HG02759 (cell line): Measurements from ENCODE around the gene SLC3A2.
"Not testable (repeated sequence)": the region's sequence is repeated elsewhere in the genome, so short reads cannot be mapped to it uniquely, and the experiment has no call there.

Source experiments
- ATAC-seq: cut with Tn5 transposase; IDR thresholded peaks from one replicate; pipeline ENCODE4 v1.9.1; 2021; ENCODE audit warnings: mild to moderate bottlenecking, moderate library complexity; ENCODE audit not compliant: unreplicated experiment

Gene SLC3A2

DNA sequence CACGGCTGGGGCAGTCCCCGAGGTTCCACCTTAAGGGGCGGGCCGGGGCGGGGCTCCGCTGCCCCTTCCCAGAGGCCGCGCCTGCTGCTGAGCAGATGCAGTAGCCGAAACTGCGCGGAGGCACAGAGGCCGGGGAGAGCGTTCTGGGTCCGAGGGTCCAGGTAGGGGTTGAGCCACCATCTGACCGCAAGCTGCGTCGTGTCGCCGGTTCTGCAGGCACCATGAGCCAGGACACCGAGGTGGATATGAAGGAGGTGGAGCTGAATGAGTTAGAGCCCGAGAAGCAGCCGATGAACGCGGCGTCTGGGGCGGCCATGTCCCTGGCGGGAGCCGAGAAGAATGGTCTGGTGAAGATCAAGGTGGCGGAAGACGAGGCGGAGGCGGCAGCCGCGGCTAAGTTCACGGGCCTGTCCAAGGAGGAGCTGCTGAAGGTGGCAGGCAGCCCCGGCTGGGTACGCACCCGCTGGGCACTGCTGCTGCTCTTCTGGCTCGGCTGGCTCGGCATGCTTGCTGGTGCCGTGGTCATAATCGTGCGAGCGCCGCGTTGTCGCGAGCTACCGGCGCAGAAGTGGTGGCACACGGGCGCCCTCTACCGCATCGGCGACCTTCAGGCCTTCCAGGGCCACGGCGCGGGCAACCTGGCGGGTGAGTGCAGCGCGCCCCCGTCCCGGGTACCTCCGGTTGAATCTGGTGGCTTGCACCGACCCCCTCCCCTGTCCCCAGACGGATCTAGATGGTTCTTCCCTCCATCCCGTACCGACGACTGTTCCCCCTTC, at the start of gene SLC3A2:
Gene SLC3A2, plus strand, starts transcription at position 94 of the 776 bp plus-strand sequence. Its CDS starts 128 bp downstream, at position 222.
- ATAC-seq = peak; percentile 78

DNA sequence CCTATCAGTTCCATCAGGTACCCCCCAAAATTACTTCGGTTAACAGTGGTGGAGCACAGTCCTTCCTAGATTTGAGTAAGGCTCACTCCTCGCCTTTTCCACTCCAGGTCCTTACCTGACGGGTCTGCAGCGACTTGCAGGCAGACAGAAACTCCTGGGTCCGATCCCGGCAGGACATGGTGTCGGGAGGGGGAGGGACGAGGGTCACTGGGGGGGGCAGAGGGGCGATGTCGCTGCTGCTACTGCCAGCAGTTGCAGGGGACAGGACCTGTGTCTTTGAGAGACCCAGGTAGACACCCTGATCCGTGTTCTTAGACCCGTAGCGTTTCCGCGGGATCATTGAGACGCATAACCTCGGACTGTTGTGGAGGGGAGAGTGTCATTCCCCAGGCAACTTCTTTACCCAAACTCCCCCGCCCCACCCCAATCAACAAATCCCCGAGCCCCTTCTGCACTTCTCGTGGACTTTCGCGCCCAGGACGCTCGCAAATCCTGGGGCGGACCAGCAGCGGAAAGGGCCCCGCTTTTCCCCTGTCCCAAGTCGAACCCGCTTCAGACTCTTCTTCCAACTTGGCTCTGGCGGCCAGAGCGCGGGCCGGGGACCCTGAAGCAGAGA, 49.7 kb upstream of the SLC3A2 start:
- peak; percentile 15 for ATAC-seq

DNA sequence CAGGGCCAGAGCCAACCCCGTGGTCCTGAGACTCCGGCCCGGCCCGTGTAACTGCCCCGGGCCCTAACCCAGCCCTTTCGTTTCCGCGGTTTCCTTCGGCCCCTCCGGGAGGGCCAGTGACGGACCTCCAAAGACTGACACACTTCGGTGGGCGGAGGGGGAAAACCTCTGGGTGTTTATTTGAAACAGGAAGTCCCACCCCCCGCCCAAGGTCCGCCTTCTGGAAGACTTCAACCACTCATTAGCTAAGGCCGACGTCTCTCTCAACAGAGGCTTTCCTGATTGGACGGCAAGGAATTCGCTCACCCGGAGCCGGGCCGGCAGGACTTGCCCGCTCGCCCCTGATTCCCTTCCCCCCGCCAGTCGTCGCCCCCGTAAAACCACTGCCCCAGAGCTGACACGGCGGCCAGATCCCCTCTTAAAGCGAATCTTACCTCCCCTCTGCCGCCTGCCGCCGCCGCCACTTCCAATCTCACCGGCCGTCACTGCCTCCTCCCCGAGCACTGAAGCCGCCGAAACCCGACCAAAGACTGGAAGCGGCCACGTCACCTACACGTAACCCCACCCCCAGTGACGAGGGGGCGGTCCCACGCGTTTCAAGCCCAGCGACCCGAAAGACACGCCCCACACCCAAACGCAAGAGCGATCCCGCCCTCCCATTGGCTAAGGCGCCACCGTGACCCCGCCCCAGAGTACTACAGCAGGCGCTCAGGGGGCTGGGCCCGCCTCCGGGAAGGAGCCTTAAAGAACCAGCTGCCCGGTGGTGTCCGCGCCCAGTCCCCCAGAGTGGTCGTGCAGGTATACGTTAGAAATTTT, 49.0 kb upstream of the SLC3A2 start, which contains the start of gene STX5:
Gene STX5, minus strand, starts transcription at position 532 of the 816 bp plus-strand sequence. CDS start 808 bp downstream, outside the sequence.
- peak; percentile 87 for ATAC-seq

DNA sequence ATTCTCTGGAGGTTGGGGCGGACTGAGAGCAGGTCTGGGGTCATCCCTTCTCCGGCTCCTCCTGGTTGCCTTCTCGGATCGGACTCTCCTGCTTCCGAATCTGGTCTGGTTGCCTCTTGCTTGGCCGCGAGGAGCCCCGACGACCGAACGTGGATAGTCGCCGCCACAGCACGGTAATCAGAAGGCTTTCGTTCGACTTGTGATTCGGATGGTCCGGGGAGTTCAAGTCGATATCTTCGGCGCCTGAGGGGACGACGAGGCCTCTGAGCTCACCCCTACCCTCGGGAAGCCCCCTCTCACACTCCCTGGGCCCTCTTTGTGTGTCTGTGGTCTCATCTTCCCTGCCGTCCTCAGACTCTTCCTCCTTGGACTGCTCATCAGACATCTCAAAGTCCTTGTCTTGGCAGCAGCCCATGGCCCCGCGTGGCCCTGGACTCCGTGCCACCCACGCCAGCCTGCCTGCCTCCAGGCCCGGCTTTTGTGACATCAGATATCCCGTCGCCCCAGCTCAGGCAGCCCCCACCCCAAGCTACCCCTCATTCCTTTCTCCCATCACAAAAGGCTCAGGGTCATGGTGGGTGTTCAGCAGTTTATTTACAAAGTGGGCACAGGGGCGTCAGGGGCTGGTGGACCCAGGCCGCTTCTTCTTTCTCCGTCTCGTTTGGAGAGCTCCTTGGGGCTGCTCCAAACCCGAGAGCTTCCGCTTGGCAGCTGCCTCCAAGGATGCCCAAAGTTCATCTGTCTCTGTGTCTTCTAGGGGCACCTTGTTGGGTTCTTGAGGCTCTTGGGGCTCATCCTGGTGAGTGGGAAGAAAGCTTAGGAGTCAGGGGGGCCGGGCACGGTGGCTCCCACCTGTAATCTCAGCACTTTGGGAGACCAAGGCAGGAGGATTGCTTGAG, 48.1 kb upstream of the SLC3A2 start, which contains the start of gene TEX54:
Gene TEX54, minus strand, starts transcription at position 506 of the 899 bp plus-strand sequence.
- peak; percentile 5 for ATAC-seq

DNA sequence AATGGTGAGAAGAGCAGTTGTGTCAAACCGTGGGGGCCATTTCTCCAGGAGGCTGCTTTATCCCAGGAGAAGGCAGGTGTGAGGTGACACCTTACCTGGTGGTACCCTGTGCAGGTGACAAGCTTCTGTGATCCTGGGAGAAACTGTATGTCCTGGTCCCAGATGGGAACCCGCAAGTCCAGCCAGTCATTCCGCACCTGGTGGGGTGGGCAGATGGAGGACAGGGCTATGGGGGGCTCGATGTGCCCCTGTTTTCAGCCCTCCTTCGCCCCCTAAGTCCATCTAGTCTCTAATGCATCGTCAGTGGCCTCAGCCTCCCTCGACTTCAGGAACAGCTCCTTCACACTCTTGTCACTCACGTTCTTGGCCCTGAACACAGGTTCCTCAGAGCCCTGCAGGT, 45.4 kb upstream of the SLC3A2 start:
- ATAC-seq = no peak

DNA sequence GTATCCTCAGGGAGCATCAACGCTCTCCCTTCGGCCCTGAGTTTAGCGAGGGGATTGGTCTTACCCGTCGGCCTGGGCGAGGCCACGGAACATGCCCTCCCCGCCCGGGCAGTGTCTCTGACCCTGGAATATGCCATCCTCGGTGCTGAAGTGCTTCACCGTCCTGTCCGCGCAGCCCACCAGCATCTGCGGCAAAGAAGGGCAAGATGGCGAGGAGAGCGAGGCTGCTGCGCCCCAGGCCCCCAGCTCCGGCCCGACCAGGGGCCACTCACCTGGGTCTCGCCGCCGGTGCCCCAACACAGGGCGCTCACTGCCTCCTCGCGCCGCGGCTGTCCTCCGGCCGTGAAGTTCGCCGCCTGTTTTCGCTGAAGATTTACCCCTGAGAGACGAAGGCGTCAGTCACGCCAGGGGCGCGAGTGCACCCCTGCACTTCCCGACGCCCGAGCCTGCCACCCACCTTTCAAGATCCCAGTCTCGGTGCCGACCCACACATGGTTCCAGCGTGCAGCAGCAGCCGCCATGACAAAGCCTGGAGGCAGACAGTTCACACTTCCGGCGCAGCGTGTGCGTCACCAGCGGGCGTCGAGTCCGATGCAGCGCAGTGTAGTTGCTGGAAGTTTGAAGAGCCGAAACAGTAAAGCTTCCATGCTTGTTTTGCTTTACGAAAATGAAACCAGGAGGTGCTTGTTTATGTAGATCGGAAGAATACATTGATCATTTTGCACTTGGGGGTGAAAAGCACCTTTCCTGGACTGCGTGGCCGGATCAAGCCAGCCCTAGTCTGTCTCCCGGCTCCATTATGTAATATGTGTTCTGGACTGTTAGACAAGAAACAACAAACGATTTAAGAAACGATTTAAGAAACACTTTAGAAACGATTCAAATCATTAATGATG, 41.4 kb upstream of the SLC3A2 start, which contains the start of gene WDR74:
Gene WDR74, minus strand, starts transcription at position 541 of the 896 bp plus-strand sequence. Its CDS starts 20 bp downstream, at position 521.
- peak; percentile 54 for ATAC-seq

DNA sequence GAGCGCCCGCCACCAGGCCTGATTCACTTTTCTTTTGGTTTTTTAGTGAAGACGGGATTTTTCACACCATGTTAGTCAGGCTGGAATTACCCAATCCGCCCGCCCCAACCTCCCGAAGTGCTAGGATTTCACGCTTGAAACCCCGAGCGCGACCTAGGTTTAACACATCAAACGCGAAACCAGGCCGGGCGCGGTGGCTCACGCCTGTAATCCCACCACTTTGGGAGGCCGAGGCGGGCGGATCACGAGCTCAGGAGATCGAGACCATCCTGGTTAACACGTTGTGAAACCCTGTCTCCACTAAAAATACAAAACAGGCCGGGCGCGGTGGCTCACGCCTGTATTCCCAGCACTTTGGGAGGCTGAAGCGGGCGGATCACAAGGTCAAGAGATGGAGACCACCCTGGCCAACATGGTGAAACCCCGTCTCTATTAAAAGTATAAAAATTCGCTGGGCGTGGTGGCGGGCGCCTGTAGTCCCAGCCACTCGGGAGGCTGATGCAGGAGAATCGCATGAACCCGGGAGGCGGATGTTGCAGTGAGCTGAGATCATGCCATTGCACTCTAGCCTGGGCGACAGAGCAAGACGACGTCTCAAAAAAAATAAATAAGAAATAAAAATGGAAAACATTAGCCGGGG, 39.9 kb upstream of the SLC3A2 start:
- not testable (repeated sequence) for ATAC-seq

DNA sequence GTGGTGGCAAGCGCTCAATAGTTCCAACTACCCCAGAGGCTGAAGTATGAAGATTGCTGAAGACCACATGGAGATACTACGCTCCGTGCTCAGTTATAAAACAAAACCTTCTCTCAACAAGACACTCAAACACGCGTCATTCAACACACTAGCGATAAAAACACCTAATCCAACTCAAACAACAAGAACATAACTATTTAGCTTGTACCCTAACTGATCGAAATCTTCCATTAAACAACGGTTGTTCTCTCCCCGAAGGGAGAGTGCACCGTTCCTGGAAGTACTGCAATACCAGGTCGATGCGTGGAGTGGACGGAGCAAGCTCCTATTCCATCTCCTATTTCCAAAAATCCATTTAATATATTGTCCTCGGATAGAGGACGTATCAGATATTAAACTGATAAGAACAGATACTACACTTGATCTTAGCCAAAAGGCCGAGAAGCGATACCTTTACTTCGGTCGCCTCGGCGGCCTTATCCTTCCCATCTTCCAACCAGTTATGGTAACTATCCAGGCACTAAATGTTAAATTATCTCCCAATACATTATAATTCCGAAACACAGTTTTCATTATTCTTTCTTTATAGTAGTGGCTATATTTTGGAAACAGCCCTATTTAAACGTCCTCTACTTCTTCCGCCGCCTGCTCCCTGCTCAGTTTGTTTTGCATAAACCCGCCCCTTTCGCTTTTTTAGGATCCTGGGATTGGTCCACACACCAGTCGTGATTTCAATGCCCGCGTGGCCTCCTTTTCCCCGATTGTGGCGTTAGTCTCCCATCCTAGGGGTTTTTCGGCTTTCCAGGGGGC, 39.1 kb upstream of the SLC3A2 start:
- peak; percentile 63 for ATAC-seq

DNA sequence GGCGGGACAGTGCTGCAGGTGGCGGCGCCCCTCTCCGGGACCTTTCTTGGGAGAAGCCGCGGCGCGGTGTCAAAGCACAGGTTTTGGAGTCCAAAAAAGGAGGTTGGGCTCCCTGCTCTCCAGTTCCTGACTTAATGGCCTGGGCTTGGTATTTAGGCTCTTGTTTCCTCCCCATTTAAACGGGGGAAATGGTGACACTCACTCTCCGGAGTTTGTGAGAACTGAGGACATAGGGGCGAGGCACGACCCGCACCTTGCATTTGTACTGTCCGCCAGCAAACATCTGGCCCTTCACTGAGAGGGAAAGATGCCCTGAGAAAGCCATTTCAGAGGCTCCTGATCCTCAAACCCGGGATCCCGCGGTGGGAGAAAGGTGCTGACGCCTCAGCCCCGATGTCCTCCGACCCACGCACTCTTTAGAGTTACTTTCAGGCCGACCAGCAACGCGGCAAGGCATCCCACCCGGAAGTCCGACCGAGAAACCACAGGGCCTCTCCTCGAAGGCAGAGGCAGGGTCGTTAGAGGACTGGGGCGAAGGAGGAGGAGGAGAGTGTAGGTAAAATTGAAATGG, 38.4 kb upstream of the SLC3A2 start:
- no peak for ATAC-seq

DNA sequence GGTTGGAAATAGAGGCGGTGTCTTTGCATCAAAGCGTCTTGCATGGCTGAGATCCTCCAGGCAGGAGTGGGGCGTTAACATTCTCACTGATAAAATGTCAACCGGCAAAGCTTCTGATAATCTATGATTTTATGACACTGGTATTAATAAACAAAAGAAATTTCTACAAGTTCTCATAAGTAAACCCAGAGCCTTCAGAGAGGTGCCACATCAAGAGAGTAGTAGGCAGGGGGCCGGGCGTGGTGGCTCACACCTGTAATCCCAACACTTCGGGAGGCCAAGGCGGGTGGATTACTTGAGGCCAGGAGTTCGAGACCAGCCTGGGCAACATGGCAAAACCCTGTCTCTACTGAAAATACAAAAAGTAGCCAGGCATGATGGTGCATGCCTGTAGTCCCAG, 37.8 kb upstream of the SLC3A2 start:
- not testable (repeated sequence) for ATAC-seq

DNA sequence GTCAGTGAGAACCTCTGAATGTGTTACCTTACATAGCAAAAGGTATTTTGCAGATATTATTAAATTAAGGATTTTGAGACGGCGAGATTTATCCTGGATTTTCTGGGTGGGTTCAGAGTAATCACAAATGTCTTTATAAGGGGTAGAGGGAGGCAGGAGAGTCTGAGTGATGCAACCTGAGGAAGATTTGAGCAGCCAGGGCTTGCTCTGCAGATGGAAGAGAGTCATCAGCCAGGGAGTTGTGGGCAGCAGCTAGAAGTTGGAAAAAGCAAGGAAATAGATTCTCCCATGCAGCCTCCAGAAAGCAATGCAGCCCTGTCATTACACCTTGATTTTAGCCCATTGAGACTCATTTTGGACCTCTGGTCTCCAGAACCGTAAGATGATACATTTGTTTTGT, 37.2 kb upstream of the SLC3A2 start:
- ATAC-seq = no peak

DNA sequence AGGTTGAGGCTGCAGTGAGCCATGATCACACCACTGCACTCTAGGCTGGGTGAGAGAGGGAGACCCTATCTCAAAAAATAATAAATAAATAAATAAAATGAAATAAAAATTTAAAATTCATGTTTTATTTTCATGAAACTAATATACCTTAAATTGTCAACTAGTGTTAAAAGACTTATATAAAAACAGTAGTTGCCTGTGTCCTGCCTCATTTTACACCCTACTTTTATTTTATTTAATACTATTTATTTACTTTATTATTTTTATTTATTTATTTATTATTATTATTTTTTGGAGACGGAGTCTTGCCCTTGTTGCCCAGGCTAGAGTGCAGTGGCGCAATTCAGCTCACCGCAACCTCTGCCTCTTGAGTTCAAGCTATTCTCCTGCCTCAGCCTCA, 36.5 kb upstream of the SLC3A2 start:
- ATAC-seq = no peak

DNA sequence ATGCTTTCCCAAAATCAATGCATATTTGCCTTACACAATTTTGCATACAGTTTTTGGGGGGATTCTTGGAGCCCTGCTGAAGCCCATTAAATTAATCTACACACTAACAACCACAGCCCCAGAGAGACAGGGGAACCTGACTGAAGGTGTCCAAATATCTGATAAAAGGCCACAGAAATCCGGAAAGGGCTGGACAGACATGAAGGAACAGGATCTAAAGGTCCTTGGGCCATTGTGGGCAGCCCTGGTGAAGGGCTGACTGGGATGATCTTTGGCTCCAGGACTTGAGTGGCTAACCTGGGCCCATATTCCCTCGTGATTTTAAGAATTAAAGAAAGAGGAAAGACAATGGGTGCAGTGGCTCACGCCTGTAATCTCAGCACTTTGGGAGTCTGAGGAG, 34.5 kb upstream of the SLC3A2 start:
- ATAC-seq = no peak

DNA sequence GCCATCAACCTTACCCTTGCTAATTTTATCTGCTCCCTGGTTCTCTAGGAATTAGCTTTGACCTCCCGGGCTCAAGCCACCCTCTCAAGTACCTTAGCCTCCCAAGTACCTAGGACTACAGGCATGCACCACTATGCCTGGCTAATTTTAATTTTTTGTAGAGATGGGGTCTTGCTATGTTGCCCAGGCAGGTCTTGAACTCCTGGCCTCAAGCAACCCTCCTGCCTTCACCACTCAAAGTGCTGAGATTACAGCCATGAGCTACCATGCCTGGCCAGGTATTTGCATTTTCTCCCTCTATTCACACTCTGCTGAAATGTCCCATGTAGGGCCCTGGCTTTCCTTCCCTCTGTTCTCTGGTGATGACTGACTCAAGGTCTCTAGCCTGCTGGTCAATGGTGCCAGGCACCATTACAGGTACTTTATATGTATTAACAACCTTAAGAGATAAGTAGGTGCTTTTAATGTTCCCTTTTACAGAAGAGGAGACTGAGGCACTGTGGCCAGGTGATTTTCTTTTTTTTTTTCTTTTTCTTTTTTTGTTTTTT, 32.9 kb upstream of the SLC3A2 start:
- ATAC-seq = no peak

DNA sequence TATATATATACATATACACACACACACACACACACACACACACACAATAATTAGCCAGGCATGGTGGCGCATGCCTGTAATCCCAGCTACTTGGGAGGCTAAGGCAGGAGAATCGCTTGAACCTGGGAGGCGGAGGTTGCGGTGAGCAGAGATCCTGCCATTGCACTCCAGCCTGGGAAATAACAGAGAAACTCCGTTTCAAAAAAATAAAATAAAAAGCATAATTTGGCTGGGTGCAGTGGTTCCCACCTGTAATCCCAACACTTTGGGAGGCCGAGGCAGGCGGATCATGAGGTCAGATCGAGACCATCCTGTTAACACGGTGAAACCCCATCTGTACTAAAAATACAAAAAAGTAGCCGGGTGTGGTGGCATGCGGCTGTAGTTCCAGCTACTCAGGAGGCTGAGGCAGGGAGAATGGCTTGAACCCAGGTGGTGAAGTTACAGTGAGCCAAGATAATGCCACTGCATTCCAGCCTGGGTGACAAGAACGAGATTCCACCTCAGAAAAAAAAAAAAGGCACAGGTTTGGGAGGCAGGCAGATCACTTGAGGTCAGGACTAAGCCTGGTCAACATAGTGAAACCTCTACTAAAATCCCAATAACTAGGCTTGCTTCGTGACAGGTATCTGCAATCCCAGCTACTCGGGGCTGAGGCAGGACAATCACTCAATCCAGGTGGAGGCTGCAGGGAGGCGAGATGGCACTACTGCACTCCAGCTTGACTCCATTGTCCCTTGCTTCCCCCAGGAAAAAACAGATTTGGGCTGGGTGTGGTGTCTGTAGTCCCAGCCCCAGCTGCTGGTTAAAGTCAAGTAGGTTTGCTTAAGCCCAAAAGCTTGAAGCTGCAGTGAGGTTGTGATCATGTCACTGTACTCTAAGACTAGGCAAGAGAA, 29.5 kb upstream of the SLC3A2 start:
- no peak for ATAC-seq

DNA sequence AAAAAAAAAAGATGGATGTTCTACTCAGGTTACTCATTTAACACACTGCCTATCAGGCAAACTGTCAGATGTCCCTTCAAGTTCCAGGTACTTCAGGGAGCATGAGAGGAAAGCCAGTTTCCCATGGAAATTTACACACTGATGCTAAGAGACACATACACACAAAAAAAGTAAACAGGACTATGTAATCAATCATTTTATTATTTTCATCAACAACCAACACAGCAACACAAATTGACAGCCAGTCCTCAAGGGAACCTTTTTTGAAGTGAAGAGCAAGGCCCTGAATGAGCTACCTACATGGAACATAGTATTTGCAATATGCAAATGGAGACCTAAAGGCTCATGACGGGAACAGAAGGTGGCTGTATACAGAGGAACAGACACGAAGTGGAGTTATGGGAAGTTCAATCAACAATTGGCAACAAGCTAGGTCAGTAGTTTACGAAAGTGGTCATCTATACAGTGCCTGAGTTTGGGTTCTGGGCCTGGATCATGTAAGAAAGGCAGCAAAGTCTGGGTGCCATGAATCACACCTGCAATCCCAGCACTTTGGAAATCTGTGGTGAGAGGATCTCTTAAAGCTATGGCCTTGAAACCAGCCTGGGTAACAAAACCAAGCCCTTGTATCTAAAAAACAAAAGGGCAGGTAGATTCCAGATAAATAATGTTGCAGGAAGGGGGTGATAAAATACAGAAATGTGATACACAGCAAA, 28.7 kb upstream of the SLC3A2 start:
- no peak for ATAC-seq
